GM23338 (cell line): ENCODE results near the gene OPRD1. TPM values are rescaled to one million over a fixed set of nuclear protein-coding genes. Genes with fewer than 3 reads are reported as not detected.
A peak's percentile ranks its signal among the peaks of the same experiment; 100 is the strongest.

ENCODE experiments used
- ATAC-seq: fragments of 200-7000 bp; cut with Tn5 transposase; 3 replicates; pipeline ENCODE4 v1.9.1; 2020
- DNase-seq: peaks from one replicate; pipeline ENCODE4 v3.0.0-alpha.2; 2015; ENCODE audit warnings: low spot score
- H2AFZ ChIP-seq: fragments of 200-600 bp; sonication (generic); 2 replicates; pipeline ENCODE4 v1.8.0; 2016; ENCODE audit warnings: antibody characterized with exemption, mild to moderate bottlenecking, moderate library complexity
- H3F3A ChIP-seq: fragments of 200-600 bp; sonication (generic); replicated peaks from 2 replicates; pipeline ENCODE4 v1.8.0; 2017; ENCODE audit warnings: antibody characterized with exemption, mixed run types, low read depth
- H3K27ac ChIP-seq: fragments of 200-600 bp; sonication (generic); 2 replicates; pipeline ENCODE4 v1.6.1; 2016; ENCODE audit warnings: low read depth
- H3K27me3 ChIP-seq: fragments of 200-600 bp; sonication (generic); 2 replicates; pipeline ENCODE4 v1.8.0; 2016; ENCODE audit warnings: mild to moderate bottlenecking, mixed run types, moderate library complexity; ENCODE audit not compliant: insufficient read depth
- H3K36me3 ChIP-seq: fragments of 200-600 bp; sonication (generic); 2 replicates; pipeline ENCODE4 v1.8.0; 2016; ENCODE audit warnings: mild to moderate bottlenecking; ENCODE audit not compliant: insufficient read depth
- H3K4me1 ChIP-seq: fragments of 200-600 bp; sonication (generic); 2 replicates; pipeline ENCODE4 v1.8.0; 2016; ENCODE audit warnings: mild to moderate bottlenecking, moderate library complexity; ENCODE audit not compliant: insufficient read depth
- H3K4me2 ChIP-seq: fragments of 200-600 bp; sonication (generic); 2 replicates; pipeline ENCODE4 v1.7.1; 2017; ENCODE audit warnings: mixed run types
- H3K4me3 ChIP-seq: fragments of 200-600 bp; sonication (generic); 2 replicates; pipeline ENCODE4 v1.6.1; 2016; ENCODE audit warnings: mixed run types
- H3K79me2 ChIP-seq: fragments of 200-600 bp; sonication (generic); replicated peaks from 2 replicates; pipeline ENCODE4 v1.8.0; 2017; ENCODE audit warnings: mild to moderate bottlenecking; ENCODE audit not compliant: insufficient read depth
- H3K9me2 ChIP-seq: fragments of 200-600 bp; sonication (generic); 2 replicates; pipeline ENCODE4 v1.8.0; 2017; ENCODE audit not compliant: insufficient read depth
- H4K20me1 ChIP-seq: fragments of 200-600 bp; sonication (generic); replicated peaks from 2 replicates; pipeline ENCODE4 v1.8.0; 2017; ENCODE audit warnings: mild to moderate bottlenecking; ENCODE audit not compliant: insufficient read depth
- H3K27ac Mint-ChIP-seq: 2 replicates; pipeline ENCODE4 v1.8.0; 2020; ENCODE audit warnings: inconsistent platforms, mild to moderate bottlenecking, moderate library complexity, mixed read lengths
- H3K27me3 Mint-ChIP-seq: 3 replicates; pipeline ENCODE4 v1.8.0; 2022; ENCODE audit warnings: low read depth, mild to moderate bottlenecking, moderate library complexity, mixed read lengths, inconsistent platforms; ENCODE audit not compliant: insufficient read depth, poor library complexity
- H3K36me3 Mint-ChIP-seq: 3 replicates; pipeline ENCODE4 v1.8.0; 2021; ENCODE audit warnings: low read depth, mild to moderate bottlenecking, inconsistent platforms, moderate library complexity, mixed read lengths
- H3K4me1 Mint-ChIP-seq: 3 replicates; pipeline ENCODE4 v1.8.0; 2020; ENCODE audit warnings: mild to moderate bottlenecking, inconsistent platforms, mixed read lengths
- H3K4me3 Mint-ChIP-seq: 3 replicates; pipeline ENCODE4 v1.8.0; 2021; ENCODE audit warnings: moderate library complexity, mild to moderate bottlenecking, inconsistent platforms, mixed read lengths
- H3K9me3 Mint-ChIP-seq: 3 replicates; pipeline ENCODE4 v1.8.0; 2020; ENCODE audit warnings: moderate library complexity, mild to moderate bottlenecking, inconsistent platforms, mixed read lengths
- CREB1 ChIP-seq: fragments of 250-450 bp; sonication (Bioruptor Pico); IDR thresholded peaks from 2 replicates; pipeline ENCODE4 v1.5.0; 2020; ENCODE audit warnings: low read depth, mild to moderate bottlenecking, moderate library complexity
- CTCF ChIP-seq, 2 experiments: fragments of 200-600 bp in 1 of 2; sonication (generic) in 1 of 2; conservative IDR thresholded peaks; 2 replicates each; pipeline versions ENCODE4 v1.5.1 to v1.6.1; 2016 to 2017; ENCODE audit warnings: antibody characterized with exemption in 2 of 2, low read depth in 2 of 2, mild to moderate bottlenecking in 2 of 2, moderate library complexity in 1 of 2
- EZH2 ChIP-seq: fragments of 200-600 bp; sonication (generic); IDR thresholded peaks from one replicate; pipeline ENCODE4 v1.8.0; 2017; ENCODE audit warnings: antibody characterized with exemption, mild to moderate bottlenecking, low read depth; ENCODE audit not compliant: unreplicated experiment
- EZH2phosphoT487 ChIP-seq: fragments of 200-600 bp; sonication (generic); IDR thresholded peaks from one replicate; pipeline ENCODE4 v1.8.1; 2018; ENCODE audit warnings: antibody characterized with exemption; ENCODE audit not compliant: unreplicated experiment
- JUNB ChIP-seq: IDR thresholded peaks from one replicate; pipeline ENCODE4 v1.6.1; 2016; ENCODE audit warnings: antibody characterized with exemption; ENCODE audit not compliant: unreplicated experiment
- POLR2AphosphoS5 ChIP-seq: IDR thresholded peaks from 2 replicates; pipeline ENCODE4 v1.6.1; 2016; ENCODE audit warnings: antibody characterized with exemption, low read depth
- REST ChIP-seq: IDR thresholded peaks from one replicate; pipeline ENCODE4 v1.6.1; 2018; ENCODE audit warnings: antibody characterized with exemption; ENCODE audit not compliant: unreplicated experiment
- STAT1 ChIP-seq: IDR thresholded peaks from one replicate; pipeline ENCODE4 v1.6.1; 2016; ENCODE audit warnings: antibody characterized with exemption; ENCODE audit not compliant: unreplicated experiment
- ZNF114 ChIP-seq: fragments of 250-450 bp; sonication (Bioruptor Pico); IDR thresholded peaks from 2 replicates; pipeline ENCODE4 v1.5.0; 2020; ENCODE audit warnings: mild to moderate bottlenecking, moderate library complexity
- polyA plus RNA-seq: library from polyadenylated mRNA; unstranded; fragments of >200 nt; fragmentation: Nextera tagmentation; extraction: Ambion mirVana; gene quantifications from 2 replicates; pipeline ENCODE4 v1.2.1, GENCODE V29; 2016
- total RNA-seq: library from RNA; depleted of rRNA; stranded (reverse); fragments of >200 nt; shearing (Covaris generic); gene quantifications from 2 replicates; pipeline ENCODE4 v1.2.3, GENCODE V29; 2014
- TF ChIP-seq, protein P1 (sequence below): IDR thresholded peaks from 2 replicates; pipeline ENCODE4 v1.6.1; 2016; ENCODE audit warnings: antibody characterized with exemption

OPRD1 gene
- total and polyA plus RNA-seq, 2 experiments from 2014 or later = 0.55 to 2.3 TPM

DNA sequence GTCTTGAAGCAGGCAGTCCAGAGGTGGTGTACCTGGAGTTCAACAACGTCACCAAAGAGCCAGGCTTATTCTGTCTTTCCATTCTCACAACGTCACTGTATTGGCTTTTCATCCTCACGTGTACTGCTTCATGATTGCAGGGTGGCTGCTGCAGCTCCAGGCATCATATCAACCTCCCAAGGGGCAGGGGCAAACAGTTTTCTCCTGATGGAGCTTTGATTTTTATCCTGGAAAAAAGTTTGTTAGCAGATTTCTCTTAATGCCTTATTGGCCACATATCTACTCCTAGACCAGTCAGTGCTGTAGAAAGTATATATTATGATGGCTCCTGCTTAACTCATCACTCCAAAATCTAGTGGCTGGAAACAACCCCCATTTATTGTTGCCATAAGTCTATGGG is 8.3 kb upstream of the OPRD1 start (continued):
- TF ChIP-seq REST (no peak), CTCF (conservative IDR thresholded peaks at IDR 0.05; ENCODE audit: low read depth in 2 of 2) (no peak), EZH2 (no peak), CREB1 (CRISPR knock-in tag) (no peak)
- TF ChIP-seq, protein P1, sequence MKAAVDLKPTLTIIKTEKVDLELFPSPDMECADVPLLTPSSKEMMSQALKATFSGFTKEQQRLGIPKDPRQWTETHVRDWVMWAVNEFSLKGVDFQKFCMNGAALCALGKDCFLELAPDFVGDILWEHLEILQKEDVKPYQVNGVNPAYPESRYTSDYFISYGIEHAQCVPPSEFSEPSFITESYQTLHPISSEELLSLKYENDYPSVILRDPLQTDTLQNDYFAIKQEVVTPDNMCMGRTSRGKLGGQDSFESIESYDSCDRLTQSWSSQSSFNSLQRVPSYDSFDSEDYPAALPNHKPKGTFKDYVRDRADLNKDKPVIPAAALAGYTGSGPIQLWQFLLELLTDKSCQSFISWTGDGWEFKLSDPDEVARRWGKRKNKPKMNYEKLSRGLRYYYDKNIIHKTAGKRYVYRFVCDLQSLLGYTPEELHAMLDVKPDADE = no peak

DNA sequence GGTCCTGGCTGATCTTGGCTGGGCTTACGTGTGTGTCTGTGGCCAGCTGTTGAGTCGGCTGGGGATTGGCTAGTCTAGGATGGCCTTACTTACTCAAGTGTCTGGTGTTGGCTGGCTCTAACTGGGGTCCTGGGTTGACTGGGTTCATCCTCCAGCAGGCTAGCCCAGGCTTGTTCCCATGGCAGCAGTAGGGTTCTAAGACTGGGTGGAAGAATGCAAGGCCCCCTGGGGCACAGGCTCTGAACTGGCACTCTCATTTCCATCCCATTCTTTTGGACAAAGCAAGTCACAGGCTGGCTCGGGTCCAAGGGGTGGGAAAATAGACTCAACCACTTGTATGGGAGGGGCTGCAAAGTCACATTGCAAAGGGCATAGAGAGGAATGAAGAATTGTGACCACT is 7.9 kb upstream of the OPRD1 start:
- Histone ChIP-seq H3K36me3 (no peaks in the 10 kb centered on the region), H3F3A (no peaks in the 10 kb centered on the region), H3K79me2 (no peaks in the 10 kb centered on the region), H3K4me2 (no peak overlapping the region), H3K4me3 (no peak overlapping the region), H3K27me3 (no peaks in the 10 kb centered on the region), H3K9me2 (no peaks in the 10 kb centered on the region), H4K20me1 (no peaks in the 10 kb centered on the region), H3K27ac (no peak overlapping the region), H3K4me1 (peaks cover 19% of the 10 kb centered on the region; the same call in 1 of the 2 replicates), H2AFZ (no peak overlapping the region)
- Mint-ChIP-seq H3K9me3 (peaks cover 8% of the 10 kb centered on the region; the same call in 2 of the 3 replicates), H3K27me3 (peaks cover 18% of the 10 kb centered on the region), H3K27ac (no peak overlapping the region; the same call in 1 of the 2 replicates), H3K4me3 (no peak overlapping the region), H3K4me1 (peaks cover 16% of the 10 kb centered on the region), H3K36me3 (no peaks in the 10 kb centered on the region)
- DNase-seq = no peak
- peak; percentile 49 for ATAC-seq
- TF ChIP-seq EZH2phosphoT487 = no peak
- no peak for TF ChIP-seq CTCF (conservative IDR thresholded peaks at IDR 0.05; ENCODE audit: low read depth in 2 of 2)
- no peak for TF ChIP-seq REST
- TF ChIP-seq ZNF114 (CRISPR knock-in tag) = no peak
- TF ChIP-seq POLR2AphosphoS5 = no peak
- no peak for TF ChIP-seq JUNB
- TF ChIP-seq EZH2 = no peak
- TF ChIP-seq STAT1 = no peak
